HT-29 (cell line): ENCODE measurements around the gene KRT78. TPM values are rescaled to one million over a fixed set of nuclear protein-coding genes. Genes with fewer than 3 reads are reported as not detected.

Source experiments
- total RNA-seq: library from RNA; depleted of rRNA; stranded (reverse); fragments of >200 nt; shearing (Covaris generic); gene quantifications from 2 replicates; pipeline ENCODE4 v1.2.3, GENCODE V29; 2014; rRNA removed

KRT78 gene
- total RNA-seq, 1 experiment from 2014 or later, result not detected

Other genes starting within 250 kb of the KRT78 start
- not detected in 2 replicates for gene KRT72, start 247.5 kb downstream of the KRT78 start, total RNA-seq
- not detected in 2 replicates for gene KRT73, start 230.4 kb downstream of the KRT78 start, total RNA-seq
- gene KRT2, start 196.8 kb downstream of the KRT78 start, total RNA-seq, result not detected in 2 replicates
- not detected in 2 replicates for gene KRT1, start 168.6 kb downstream of the KRT78 start, total RNA-seq
- not detected in 2 replicates for gene KRT77, start 145.5 kb downstream of the KRT78 start, total RNA-seq
- not detected in 2 replicates for gene KRT76, start 71.6 kb downstream of the KRT78 start, total RNA-seq
- not detected in 2 replicates for gene KRT3, start 52.9 kb downstream of the KRT78 start, total RNA-seq
- gene KRT4, start 34.9 kb downstream of the KRT78 start, total RNA-seq, result 0.47 TPM in 1 of 2 replicates, not detected in the other
- gene KRT79, start 14.7 kb downstream of the KRT78 start, total RNA-seq, result not detected in 2 replicates
- gene KRT8, start 56.1 kb upstream of the KRT78 start, total RNA-seq, result 5,686 and 5,723 TPM in 2 replicates
- gene KRT18, start 100.1 kb upstream of the KRT78 start, total RNA-seq, result 9,796 and 10,041 TPM in 2 replicates
- gene EIF4B, start 157.5 kb upstream of the KRT78 start, total RNA-seq, result 401 and 417 TPM in 2 replicates
- gene TNS2, start 201.1 kb upstream of the KRT78 start, total RNA-seq, result 57.7 and 71.9 TPM in 2 replicates
- gene SPRYD3, start 230.4 kb upstream of the KRT78 start, total RNA-seq, result 27.4 and 29.0 TPM in 2 replicates
- gene IGFBP6, start 248.7 kb upstream of the KRT78 start, total RNA-seq, result 394 and 417 TPM in 2 replicates